Measurements from ENCODE around the gene SHROOM3. TPM values are rescaled to one million over a fixed set of nuclear protein-coding genes. Genes with fewer than 3 reads are reported as not detected.
A peak's percentile ranks its signal among the peaks of the same experiment; 100 is the strongest.
"Not testable (repeated sequence)": the region's sequence is repeated elsewhere in the genome, so short reads cannot be mapped to it uniquely, and the experiment has no call there.

Gene SHROOM3
- total RNA-seq, 1 donor from 2014 or later, result 192 TPM

DNA sequence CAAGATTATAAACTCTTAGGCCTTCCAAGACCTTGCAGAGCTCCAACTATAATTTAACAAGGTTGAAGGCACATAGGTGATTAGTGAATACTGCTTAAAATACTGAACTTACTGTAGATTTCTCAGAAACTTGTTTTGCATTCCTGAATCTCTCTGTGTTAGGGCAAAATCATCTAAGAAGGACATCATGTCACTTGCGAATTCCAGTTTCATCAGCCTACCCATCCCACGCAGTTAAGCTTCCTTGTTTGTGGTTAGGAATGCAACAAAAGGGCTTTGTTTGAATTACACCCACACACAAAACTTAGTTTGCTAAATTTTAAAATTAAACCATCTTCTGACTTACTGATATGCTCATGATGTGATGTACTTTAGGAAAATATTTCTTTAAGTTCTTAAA, 288.9 kb downstream of the SHROOM3 start:
- Histone ChIP-seq H3K4me3 (no peak overlapping the region), H3K27me3 (no peaks in the 10 kb centered on the region), H3K36me3 (no peaks in the 10 kb centered on the region), H3K27ac (peak overlapping the region in 1 of 2 donors; percentile 2), H3K4me1 (peaks cover 0 to 15% of the 10 kb centered on the region in 2 donors), H3K9me3 (no peaks in the 10 kb centered on the region)
- DNase-seq (ENCODE audit: low spot score in 2 of 2), result no peak
- TF ChIP-seq CTCF (IDR thresholded peaks at IDR 0.05), result no peak
- intact Hi-C loops (cut with DNase I), result no loop called here

DNA sequence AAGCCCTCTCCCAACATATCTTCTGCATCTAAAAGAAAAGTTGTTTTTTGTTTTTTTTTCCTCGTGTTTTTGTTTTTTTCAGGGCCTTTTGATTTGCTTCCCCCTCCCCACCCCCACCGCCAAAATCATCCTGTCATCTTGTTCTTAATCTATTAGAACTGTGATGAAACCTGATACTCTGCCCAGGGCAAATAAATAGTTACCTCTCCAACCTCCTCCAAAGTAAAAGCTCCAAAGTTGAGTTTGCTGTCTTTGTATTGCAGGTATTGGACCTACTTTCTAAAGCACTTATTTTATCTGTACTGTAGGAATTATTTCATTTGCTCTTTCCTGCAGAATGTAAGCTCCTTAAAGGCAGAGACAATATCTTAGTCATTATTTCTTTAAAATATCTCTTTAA, 290.0 kb downstream of the SHROOM3 start:
- Histone ChIP-seq H3K4me1 (peaks cover 0 to 17% of the 10 kb centered on the region in 2 donors), H3K9me3 (no peaks in the 10 kb centered on the region), H3K4me3 (no peak overlapping the region), H3K27me3 (no peaks in the 10 kb centered on the region), H3K36me3 (no peaks in the 10 kb centered on the region), H3K27ac (no peak overlapping the region)
- no peak for DNase-seq (ENCODE audit: low spot score in 2 of 2)
- intact Hi-C loops (cut with DNase I), result no loop called here
- TF ChIP-seq CTCF (IDR thresholded peaks at IDR 0.05), result no peak

DNA sequence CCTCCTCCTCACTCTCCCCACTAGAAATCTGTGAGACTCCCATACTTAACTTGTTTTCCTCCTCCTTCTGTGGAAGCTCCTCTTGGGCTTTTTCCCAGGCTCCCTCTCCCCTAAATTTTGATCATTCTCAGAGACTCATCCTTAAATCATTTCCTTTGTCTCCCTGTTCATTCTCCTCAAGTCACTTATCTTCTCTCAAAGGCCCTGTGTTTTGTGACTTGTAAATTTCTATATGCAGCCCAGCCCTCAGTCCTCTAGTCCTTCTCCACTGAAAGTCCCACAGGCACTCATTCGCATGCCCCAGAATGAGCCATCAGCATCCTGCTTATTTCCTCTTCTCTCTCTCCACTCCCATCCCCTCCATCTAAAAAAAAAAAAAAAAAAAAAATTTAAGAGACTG, 291.1 kb downstream of the SHROOM3 start:
- H3K4me1 ChIP-seq, result peaks cover 0 to 18% of the 10 kb centered on the region in 2 donors
- H3K4me3 ChIP-seq, result no peak overlapping the region
- intact Hi-C loops (cut with DNase I), result no loop called here
- H3K36me3 ChIP-seq, result no peaks in the 10 kb centered on the region
- H3K27me3 ChIP-seq, result no peaks in the 10 kb centered on the region
- DNase-seq (ENCODE audit: low spot score in 2 of 2), result no peak
- no peak overlapping the region for H3K27ac ChIP-seq
- H3K9me3 ChIP-seq, result no peaks in the 10 kb centered on the region
- TF ChIP-seq CTCF (IDR thresholded peaks at IDR 0.05), result no peak

- no peak for TF ChIP-seq CTCF (IDR thresholded peaks at IDR 0.05)
- Histone ChIP-seq H3K36me3 (peaks cover 0 to under 1% of the 10 kb centered on the region in 2 donors), H3K27ac (no peak overlapping the region), H3K27me3 (no peaks in the 10 kb centered on the region), H3K4me1 (peaks cover 0 to 18% of the 10 kb centered on the region in 2 donors), H3K9me3 (no peaks in the 10 kb centered on the region), H3K4me3 (no peak overlapping the region)
- intact Hi-C loops (cut with DNase I), result no loop called here
- DNase-seq (ENCODE audit: low spot score in 2 of 2), result no peak
Measured at GRCh38 chr4:76726631-76727030, 291.6 kb downstream of the SHROOM3 start.

GRCh38 chr4:76727934-76728333, 292.9 kb downstream of the SHROOM3 start:
- H3K9me3 ChIP-seq; intact Hi-C loops (cut with DNase I); H3K27ac ChIP-seq; DNase-seq (ENCODE audit: low spot score in 2 of 2); H3K4me3 ChIP-seq; H3K27me3 ChIP-seq: not testable (repeated sequence)
- peaks cover 8 to 11% of the 10 kb centered on the region in 2 donors for H3K36me3 ChIP-seq
- H3K4me1 ChIP-seq, result peaks cover 0 to 17% of the 10 kb centered on the region in 2 donors

DNA sequence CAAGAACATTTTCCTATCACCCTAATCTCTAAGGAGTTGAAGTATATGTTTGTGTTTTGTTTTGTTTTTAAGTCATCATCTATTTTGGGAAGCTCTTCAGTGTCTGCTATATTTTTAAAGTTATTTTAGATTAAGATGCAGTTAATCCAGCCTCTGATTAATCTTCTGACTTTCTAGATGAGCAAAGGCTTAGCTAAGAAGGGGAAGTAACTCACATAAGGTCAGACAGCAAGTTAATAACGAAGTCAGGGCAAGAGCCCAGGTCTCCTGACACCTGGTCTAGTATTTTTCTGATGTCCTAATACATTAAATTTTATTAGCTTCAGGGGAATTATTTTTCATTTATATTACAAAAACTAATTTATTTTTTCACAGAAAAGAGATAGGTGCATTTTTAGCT, 294.4 kb downstream of the SHROOM3 start:
- H3K4me1 ChIP-seq, result peaks cover 0 to 6% of the 10 kb centered on the region in 2 donors
- intact Hi-C loops (cut with DNase I), result no loop called here

More for the DNA sequence above, 294.4 kb downstream of the SHROOM3 start:
- TF ChIP-seq CTCF (IDR thresholded peaks at IDR 0.05), result no peak
- peaks cover 8 to 11% of the 10 kb centered on the region in 2 donors for H3K36me3 ChIP-seq
- H3K27me3 ChIP-seq, result no peaks in the 10 kb centered on the region
- H3K4me3 ChIP-seq, result no peak overlapping the region
- DNase-seq (ENCODE audit: low spot score in 2 of 2), result no peak
- H3K9me3 ChIP-seq, result no peaks in the 10 kb centered on the region
- peak overlapping the region in 1 of 2 donors; percentile 1 for H3K27ac ChIP-seq

Measured in ascending aorta (tissue), 2 donors.